GM12878 (cell line): ENCODE data around the gene MRPL39. TPM values are rescaled to one million over a fixed set of nuclear protein-coding genes. Genes with fewer than 3 reads are reported as not detected.

Experiments
- ATAC-seq: fragments of 200-7000 bp; cut with Tn5 transposase; 3 replicates; pipeline ENCODE4 v1.9.1; 2020; ENCODE audit warnings: mild to moderate bottlenecking, moderate library complexity
- BruUV-seq: library from RNA; stranded (reverse); fragments of 400-500 nt; replicated peaks from 2 replicates; lab custom pipeline; 2021; lab: Mats Ljungman, UMichigan
- CTCF ChIA-PET: fragments of 300-600 bp; sonication (Branson Sonifier 250); formaldehyde crosslinking; extraction: SDS; loops from one replicate; lab custom pipeline; 2021; ENCODE audit warnings: inconsistent platforms; lab: Yijun Ruan, JAX
- POLR2A ChIA-PET: fragments of 350-600 bp; formaldehyde crosslinking; extraction: SDS; loops from one replicate; lab custom pipeline; 2021; ENCODE audit warnings: inconsistent platforms; lab: Charles Lee
- RAD21 ChIA-PET: fragments of 300-600 bp; sonication (Branson Sonifier 250); formaldehyde crosslinking; loops from one replicate; lab custom pipeline; 2023; ENCODE audit warnings: antibody characterized with exemption; ENCODE audit not compliant: unreplicated experiment; lab: Charles Lee
- SMC1A ChIA-PET: fragments of 300-600 bp; sonication (Branson Sonifier 250); formaldehyde crosslinking; loops from one replicate; lab custom pipeline; 2023; ENCODE audit not compliant: unreplicated experiment, uncharacterized antibody; lab: Charles Lee
- DNase-seq: peaks from one replicate; pipeline ENCODE4 v3.0.0-alpha.2; 2011; ENCODE audit warnings: low read depth, low spot score
- FAIRE-seq: peaks from 3 replicates; lab custom pipeline; 2011; peaks lifted over from hg19 to GRCh38; lab: Jason Lieb, UNC
- H2AFZ ChIP-seq: 2 replicates; pipeline ENCODE4 v1.6.0; 2011; ENCODE audit warnings: low read depth, low read length, control low read depth; ENCODE audit not compliant: control insufficient read depth
- H3K27ac ChIP-seq: 2 replicates; pipeline ENCODE4 v1.5.1; 2011; ENCODE audit warnings: control low read depth; ENCODE audit not compliant: control insufficient read depth, insufficient read depth
- H3K27me3 ChIP-seq, 2 experiments: replicated peaks in 1 of 2; 2 replicates each; pipeline versions ENCODE4 v1.6.0 to v1.6.1; 2011; ENCODE audit warnings: low read length in 1 of 2; ENCODE audit not compliant: control insufficient read depth in 2 of 2, insufficient read depth in 2 of 2
- H3K36me3 ChIP-seq, 2 experiments: 2 replicates each; pipeline ENCODE4 v1.5.1; 2011; ENCODE audit warnings: low read length in 1 of 2; ENCODE audit not compliant: control insufficient read depth in 2 of 2, insufficient read depth in 2 of 2
- H3K4me1 ChIP-seq: 2 replicates; pipeline ENCODE4 v1.6.1; 2011; ENCODE audit warnings: mild to moderate bottlenecking, low read length, moderate library complexity, mixed read lengths; ENCODE audit not compliant: control insufficient read depth, insufficient read depth
- H3K4me2 ChIP-seq: 2 replicates; pipeline ENCODE4 v1.6.0; 2011; ENCODE audit warnings: control low read depth; ENCODE audit not compliant: control insufficient read depth, insufficient read depth
- H3K4me3 ChIP-seq: fragments of 200-600 bp; sonication (generic); 2 replicates; pipeline ENCODE4 v1.5.1; 2016
- H3K79me2 ChIP-seq: 2 replicates; pipeline ENCODE4 v1.6.0; 2011; ENCODE audit warnings: low read length; ENCODE audit not compliant: control insufficient read depth, insufficient read depth
- H3K9ac ChIP-seq: 2 replicates; pipeline ENCODE4 v1.8.0; 2011; ENCODE audit warnings: low read length, control low read depth, mixed read lengths; ENCODE audit not compliant: control insufficient read depth, insufficient read depth
- H3K9me3 ChIP-seq: replicated peaks from 3 replicates; pipeline ENCODE4 v1.5.1; 2011; ENCODE audit warnings: mild to moderate bottlenecking, low read length; ENCODE audit not compliant: control insufficient read depth, insufficient read depth
- H4K20me1 ChIP-seq: 2 replicates; pipeline ENCODE4 v1.6.0; 2011; ENCODE audit not compliant: control insufficient read depth, insufficient read depth
- FOXK2 ChIP-seq: fragments of 450-650 bp; IDR thresholded peaks from 2 replicates; pipeline ENCODE4 v1.6.1; 2017; ENCODE audit warnings: mild to moderate bottlenecking, moderate library complexity
- IKZF2 ChIP-seq, 2 experiments: fragments of 450-650 bp; IDR thresholded peaks; 2 replicates each; pipeline ENCODE4 v1.6.1; 2017; ENCODE audit warnings: mild to moderate bottlenecking in 2 of 2, moderate library complexity in 2 of 2
- IRF4 ChIP-seq: IDR thresholded peaks from 2 replicates; pipeline ENCODE4 v1.6.1; 2011; ENCODE audit warnings: low read depth, low read length
- MYC ChIP-seq: IDR thresholded peaks from 2 replicates; pipeline ENCODE4 v1.6.1; 2011; ENCODE audit warnings: mild to moderate bottlenecking, low read length, moderate library complexity, inconsistent platforms; ENCODE audit not compliant: insufficient read depth, insufficient replicate concordance, insufficient read length, severe bottlenecking
- NR2F1 ChIP-seq: fragments of 450-650 bp; conservative IDR thresholded peaks from 2 replicates; pipeline ENCODE4 v1.6.1; 2017; ENCODE audit warnings: mild to moderate bottlenecking
- TAF1 ChIP-seq: IDR thresholded peaks from 2 replicates; pipeline ENCODE4 v1.6.1; 2011; ENCODE audit warnings: mild to moderate bottlenecking, low read depth, low read length, borderline replicate concordance
- WGBS: methylation state at CpG from one replicate; pipeline ENCODE4 v1.1.6; 2016; ENCODE audit warnings: low lambda C conversion rate; ENCODE audit not compliant: insufficient replicate concordance, insufficient coverage; ENCODE audit errors: missing lambda C conversion rate; 5-methylcytosine and 5-hydroxymethylcytosine counted together
- in situ Hi-C: fragments of 300-500 bp; cut with MboI; formaldehyde crosslinking; loops from 9 replicates; pipeline ENCODE4 v1.14.3; 2018; ENCODE audit warnings: mixed read lengths
- intact Hi-C: fragments of 100-400 bp; cut with micrococcal nuclease; formaldehyde crosslinking; loops from one replicate; pipeline ENCODE4 v1.14.2; 2022; ENCODE audit not compliant: unreplicated experiment
- polyA plus RNA-seq, 11 experiments: library from polyadenylated mRNA; depleted of rRNA in 4 of 11; unstranded in 6 of 11; stranded (reverse) in 5 of 11; fragments of >200 nt; fragmentation: Nextera tagmentation in 4 of 11; fragmentation: Illumina TruSeq in 1 of 11; extraction: Ambion mirVana in 4 of 11; extraction: Trizol in 1 of 11; gene quantifications; 1 replicate in 1 of 11; 2 replicates in 10 of 11; pipeline versions ENCODE4 v1.2.1 to v1.2.3, GENCODE V29; 2011 to 2016; ENCODE audit warnings: inconsistent platforms in 2 of 11, missing spikeins in 2 of 11, low read depth in 1 of 11
- total RNA-seq, 4 experiments: library from RNA; depleted of rRNA in 3 of 4; stranded (reverse); fragments of >200 nt in 3 of 4; fragmentation: Illumina TruSeq in 1 of 4; extraction: Trizol in 1 of 4; gene quantifications; 2 replicates each; pipeline versions ENCODE4 v1.2.1 to v1.2.3, GENCODE V29; 2013 to 2021
- TF ChIP-seq, protein P1 (sequence below): IDR thresholded peaks from 2 replicates; pipeline ENCODE4 v1.6.1; 2011; ENCODE audit warnings: mild to moderate bottlenecking, low read depth, low read length, moderate library complexity; ENCODE audit not compliant: insufficient replicate concordance
- TF ChIP-seq, protein P2 (sequence below): fragments of 450-650 bp; IDR thresholded peaks from 2 replicates; pipeline ENCODE4 v1.6.1; 2017; ENCODE audit warnings: low read depth, mild to moderate bottlenecking, moderate library complexity

The MRPL39 gene
- total and polyA plus RNA-seq, 10 of the 15 experiments (the other 5 are each of a cell fraction or from before 2014, with no cell fraction given) = 68.8 to 292 (median 120) TPM

DNA sequence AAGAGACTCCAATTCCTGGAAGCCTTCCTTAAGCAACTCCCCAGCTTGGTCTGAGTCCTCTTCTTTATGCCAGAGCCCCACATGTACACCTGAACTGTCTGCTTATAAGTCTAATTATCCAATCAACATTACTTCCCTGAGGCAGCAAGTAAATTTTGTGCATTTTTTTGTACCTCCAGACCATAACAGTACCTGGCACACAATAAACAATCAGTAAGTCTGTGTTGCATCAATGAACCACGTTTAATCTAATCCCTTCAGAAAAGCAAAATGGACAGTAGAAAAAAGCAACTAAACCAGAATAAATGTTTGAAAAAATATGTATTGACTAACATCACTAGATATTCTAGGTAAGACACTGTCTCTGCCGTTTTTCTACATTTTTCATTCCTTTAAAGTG, 20.5 kb downstream of the MRPL39 start:
- no peak overlapping the region for H3K4me3 ChIP-seq
- no peak overlapping the region for H3K4me2 ChIP-seq
- TF ChIP-seq MYC (no peak), NR2F1 (no peak), IRF4 (no peak), TAF1 (no peak), FOXK2 (no peak), IKZF2 (IDR thresholded peaks at IDR 0.05) (no peak)
- TF ChIP-seq, protein P1, sequence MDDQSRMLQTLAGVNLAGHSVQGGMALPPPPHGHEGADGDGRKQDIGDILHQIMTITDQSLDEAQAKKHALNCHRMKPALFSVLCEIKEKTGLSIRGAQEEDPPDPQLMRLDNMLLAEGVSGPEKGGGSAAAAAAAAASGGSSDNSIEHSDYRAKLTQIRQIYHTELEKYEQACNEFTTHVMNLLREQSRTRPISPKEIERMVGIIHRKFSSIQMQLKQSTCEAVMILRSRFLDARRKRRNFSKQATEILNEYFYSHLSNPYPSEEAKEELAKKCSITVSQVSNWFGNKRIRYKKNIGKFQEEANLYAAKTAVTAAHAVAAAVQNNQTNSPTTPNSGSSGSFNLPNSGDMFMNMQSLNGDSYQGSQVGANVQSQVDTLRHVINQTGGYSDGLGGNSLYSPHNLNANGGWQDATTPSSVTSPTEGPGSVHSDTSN = no peak
- TF ChIP-seq, protein P2, sequence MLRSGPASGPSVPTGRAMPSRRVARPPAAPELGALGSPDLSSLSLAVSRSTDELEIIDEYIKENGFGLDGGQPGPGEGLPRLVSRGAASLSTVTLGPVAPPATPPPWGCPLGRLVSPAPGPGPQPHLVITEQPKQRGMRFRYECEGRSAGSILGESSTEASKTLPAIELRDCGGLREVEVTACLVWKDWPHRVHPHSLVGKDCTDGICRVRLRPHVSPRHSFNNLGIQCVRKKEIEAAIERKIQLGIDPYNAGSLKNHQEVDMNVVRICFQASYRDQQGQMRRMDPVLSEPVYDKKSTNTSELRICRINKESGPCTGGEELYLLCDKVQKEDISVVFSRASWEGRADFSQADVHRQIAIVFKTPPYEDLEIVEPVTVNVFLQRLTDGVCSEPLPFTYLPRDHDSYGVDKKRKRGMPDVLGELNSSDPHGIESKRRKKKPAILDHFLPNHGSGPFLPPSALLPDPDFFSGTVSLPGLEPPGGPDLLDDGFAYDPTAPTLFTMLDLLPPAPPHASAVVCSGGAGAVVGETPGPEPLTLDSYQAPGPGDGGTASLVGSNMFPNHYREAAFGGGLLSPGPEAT = no peak
- intact Hi-C loops = no loop called here
- ChIA-PET POLR2A (interaction anchor here (0.6 kb wide), 1 partner anchor 14 kb away, joined by 5 read pairs; no protein-coding TSS in a partner anchor), RAD21 (no interaction called here), CTCF (interaction anchor here (0.6 kb wide), 1 partner anchor 144 kb away, joined by 3 read pairs; no protein-coding TSS in a partner anchor), SMC1A (interaction anchor here (1.0 kb wide), 1 partner anchor 18 kb away, joined by 3 read pairs; no protein-coding TSS in a partner anchor)
- WGBS = 50% methylated on average over 2 of the region's 2 CpGs
- no peaks in the 10 kb centered on the region for H3K27me3 ChIP-seq
- ATAC-seq (no peak), FAIRE-seq (no peak), DNase-seq (no peak)
- H3K27ac ChIP-seq = no peak overlapping the region
- BruUV-seq = no TSS peak
- no peak overlapping the region for H3K9ac ChIP-seq
- in situ Hi-C loops = no loop called here
- no peaks in the 10 kb centered on the region for H3K4me1 ChIP-seq
- H4K20me1 ChIP-seq = no peaks in the 10 kb centered on the region
- H3K36me3 ChIP-seq = peaks cover 2 to 15% of the 10 kb centered on the region in 2 experiments; a peak in 3 of 4 replicates
- H3K79me2 ChIP-seq = no peaks in the 10 kb centered on the region; the same call in 1 of the 2 replicates
- no peak overlapping the region for H2AFZ ChIP-seq
- no peaks in the 10 kb centered on the region for H3K9me3 ChIP-seq
